ENCODE measurements around the gene POMT2.

DNA sequence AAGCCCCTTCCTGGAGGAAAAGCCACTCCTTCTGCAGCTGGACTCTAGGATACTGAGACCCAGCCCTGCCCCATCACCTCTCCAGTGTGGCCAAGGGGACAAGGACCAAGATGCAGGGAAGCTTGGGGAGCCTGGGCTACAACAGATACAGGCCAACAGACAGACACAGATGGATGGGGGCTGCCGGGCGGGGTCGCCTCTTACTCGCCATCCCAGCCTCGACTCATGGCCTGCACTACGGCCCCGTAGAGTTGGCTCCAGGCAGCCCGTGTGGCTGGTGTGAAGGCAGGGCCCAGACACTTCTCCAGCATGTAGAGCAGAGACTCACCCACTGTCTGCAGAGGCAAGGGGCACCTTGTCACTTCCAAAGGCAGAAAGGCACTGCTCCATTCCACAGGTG lies 54.3 kb downstream of the POMT2 start:
- TF ChIP-seq, protein P1, sequence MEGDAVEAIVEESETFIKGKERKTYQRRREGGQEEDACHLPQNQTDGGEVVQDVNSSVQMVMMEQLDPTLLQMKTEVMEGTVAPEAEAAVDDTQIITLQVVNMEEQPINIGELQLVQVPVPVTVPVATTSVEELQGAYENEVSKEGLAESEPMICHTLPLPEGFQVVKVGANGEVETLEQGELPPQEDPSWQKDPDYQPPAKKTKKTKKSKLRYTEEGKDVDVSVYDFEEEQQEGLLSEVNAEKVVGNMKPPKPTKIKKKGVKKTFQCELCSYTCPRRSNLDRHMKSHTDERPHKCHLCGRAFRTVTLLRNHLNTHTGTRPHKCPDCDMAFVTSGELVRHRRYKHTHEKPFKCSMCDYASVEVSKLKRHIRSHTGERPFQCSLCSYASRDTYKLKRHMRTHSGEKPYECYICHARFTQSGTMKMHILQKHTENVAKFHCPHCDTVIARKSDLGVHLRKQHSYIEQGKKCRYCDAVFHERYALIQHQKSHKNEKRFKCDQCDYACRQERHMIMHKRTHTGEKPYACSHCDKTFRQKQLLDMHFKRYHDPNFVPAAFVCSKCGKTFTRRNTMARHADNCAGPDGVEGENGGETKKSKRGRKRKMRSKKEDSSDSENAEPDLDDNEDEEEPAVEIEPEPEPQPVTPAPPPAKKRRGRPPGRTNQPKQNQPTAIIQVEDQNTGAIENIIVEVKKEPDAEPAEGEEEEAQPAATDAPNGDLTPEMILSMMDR (conservative IDR thresholded peaks at IDR 0.05; ENCODE audit: low read length), result no peak
- TF ChIP-seq EZH2phosphoT487 (IDR thresholded peaks at IDR 0.05; ENCODE audit: borderline replicate concordance, low read depth, low read length), result no peak
